Measurements from ENCODE around the gene ITPR2. TPM values are rescaled to one million over a fixed set of nuclear protein-coding genes. Genes with fewer than 3 reads are reported as not detected.

The ITPR2 gene
- total and polyA plus RNA-seq, 2 of the 13 experiments (the other 11 are each of a cell fraction or from before 2014, with no cell fraction given) = 31.9 to 81.9 TPM

GRCh38 chr12:26728205-26729050 lies 104.6 kb downstream of the ITPR2 start:
- intact Hi-C loops (cut with micrococcal nuclease; ENCODE audit: unreplicated experiment) (no loop called here), in situ Hi-C loops (cut with HindIII; ENCODE audit: extremely low pct_ligation_motif_present, low pct_unique_long_range_greater_than_20kb) (no loop called here)
- H3K27me3 ChIP-seq (ENCODE audit: control insufficient read depth in 1 of 2, insufficient read depth in 2 of 2, low read length in 2 of 2) = no peaks in the 10 kb centered on the region
- BruUV-seq (replicated peaks) = no TSS peak
- DNase-seq (ENCODE audit: low spot score) (no peak), FAIRE-seq (no peak), ATAC-seq (peak; percentile 45)
- H3K27ac ChIP-seq (ENCODE audit: extremely low read length, insufficient read depth, low read length) = peak overlapping the region; percentile 28
- H3K4me2 ChIP-seq (ENCODE audit: low read depth, low read length) = no peak overlapping the region
- peaks cover 84% of the 10 kb centered on the region for H3K4me1 ChIP-seq (ENCODE audit: insufficient read depth, low read length)
- POLR2A ChIA-PET = interaction anchor here (0.9 to 1.2 kb wide), 2 partner anchors 17 to 41 kb away, joined by 3 to 4 read pairs; no protein-coding TSS in a partner anchor
- no peaks in the 10 kb centered on the region for H4K20me1 ChIP-seq (ENCODE audit: insufficient read depth, low read length)
- peaks cover 0 to 23% of the 10 kb centered on the region in 2 experiments for H3K36me3 ChIP-seq (replicated peaks in 1 of 2; ENCODE audit: control insufficient read depth in 1 of 2, insufficient read depth in 2 of 2, low read length in 2 of 2)
- H3K9me3 ChIP-seq (ENCODE audit: low read length) = no peaks in the 10 kb centered on the region
- H3K79me2 ChIP-seq (ENCODE audit: insufficient read depth, low read length) = peaks cover 78% of the 10 kb centered on the region
- no peak overlapping the region for H2AFZ ChIP-seq (ENCODE audit: low read length)
- TF ChIP-seq CEBPB (IDR thresholded peaks at IDR 0.05; ENCODE audit: borderline replicate concordance, low read depth, low read length) (peak; percentile 40; the same call in 1 of the 2 replicates), ZMYM4 (CRISPR knock-in tag; IDR thresholded peaks at IDR 0.05) (no peak), HNF4G (IDR thresholded peaks at IDR 0.05; ENCODE audit: borderline replicate concordance, low read depth, low read length) (0 out of 2 replicates have a peak, but pooled peaks have one; percentile 15), HNF4G (CRISPR knock-in tag; IDR thresholded peaks at IDR 0.05; ENCODE audit: borderline replicate concordance, low read depth) (no peak), SKI (IDR thresholded peaks at IDR 0.05; ENCODE audit: partially characterized antibody) (no peak), RARA (CRISPR knock-in tag; IDR thresholded peaks at IDR 0.05) (0 out of 2 replicates have a peak, but pooled peaks have one; percentile 16), PAXIP1 (CRISPR knock-in tag; conservative IDR thresholded peaks at IDR 0.05) (0 out of 2 replicates have a peak, but pooled peaks have one; percentile 12), HNRNPUL1 (IDR thresholded peaks at IDR 0.05; ENCODE audit: low read depth, low read length) (no peak)
- TF ChIP-seq, protein P1, sequence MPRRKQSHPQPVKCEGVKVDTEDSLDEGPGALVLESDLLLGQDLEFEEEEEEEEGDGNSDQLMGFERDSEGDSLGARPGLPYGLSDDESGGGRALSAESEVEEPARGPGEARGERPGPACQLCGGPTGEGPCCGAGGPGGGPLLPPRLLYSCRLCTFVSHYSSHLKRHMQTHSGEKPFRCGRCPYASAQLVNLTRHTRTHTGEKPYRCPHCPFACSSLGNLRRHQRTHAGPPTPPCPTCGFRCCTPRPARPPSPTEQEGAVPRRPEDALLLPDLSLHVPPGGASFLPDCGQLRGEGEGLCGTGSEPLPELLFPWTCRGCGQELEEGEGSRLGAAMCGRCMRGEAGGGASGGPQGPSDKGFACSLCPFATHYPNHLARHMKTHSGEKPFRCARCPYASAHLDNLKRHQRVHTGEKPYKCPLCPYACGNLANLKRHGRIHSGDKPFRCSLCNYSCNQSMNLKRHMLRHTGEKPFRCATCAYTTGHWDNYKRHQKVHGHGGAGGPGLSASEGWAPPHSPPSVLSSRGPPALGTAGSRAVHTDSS (CRISPR knock-in tag; conservative IDR thresholded peaks at IDR 0.05) = no peak
- no peak overlapping the region for H3K4me3 ChIP-seq (replicated peaks in 1 of 3; ENCODE audit: insufficient read depth in 1 of 3, low read depth in 2 of 3, low read length in 3 of 3)
- H3K9ac ChIP-seq (ENCODE audit: insufficient read depth, low read depth, low read length) = no peak overlapping the region
- CTCF ChIA-PET (ENCODE audit: low intra/inter-chr PET ratio, low total read pairs) = no interaction called here
- WGBS (ENCODE audit: low lambda C conversion rate) = 74% methylated on average over 5 of the region's 5 CpGs
